ENCODE measurements around the gene ICAM2.

DNA sequence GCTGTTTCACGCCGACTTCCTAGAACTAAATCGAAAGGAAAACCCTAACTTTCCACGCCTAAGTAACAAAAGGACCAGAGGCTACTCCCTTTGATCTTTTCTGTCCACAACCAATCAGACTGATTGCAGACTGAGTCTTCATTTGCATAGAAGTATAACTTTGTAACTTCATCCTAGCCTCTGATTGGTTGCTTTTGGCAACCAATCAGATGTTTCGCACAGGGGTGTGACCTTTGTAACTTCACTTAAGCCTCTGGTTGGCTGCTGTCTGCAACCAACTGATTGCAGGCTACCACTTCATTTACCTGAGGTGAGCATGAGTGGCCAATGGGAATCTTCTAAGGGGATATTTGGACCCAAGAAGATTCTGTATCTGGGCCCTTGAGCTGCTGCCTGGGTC is 17.4 kb upstream of the ICAM2 start:
- TF ChIP-seq, protein P1, sequence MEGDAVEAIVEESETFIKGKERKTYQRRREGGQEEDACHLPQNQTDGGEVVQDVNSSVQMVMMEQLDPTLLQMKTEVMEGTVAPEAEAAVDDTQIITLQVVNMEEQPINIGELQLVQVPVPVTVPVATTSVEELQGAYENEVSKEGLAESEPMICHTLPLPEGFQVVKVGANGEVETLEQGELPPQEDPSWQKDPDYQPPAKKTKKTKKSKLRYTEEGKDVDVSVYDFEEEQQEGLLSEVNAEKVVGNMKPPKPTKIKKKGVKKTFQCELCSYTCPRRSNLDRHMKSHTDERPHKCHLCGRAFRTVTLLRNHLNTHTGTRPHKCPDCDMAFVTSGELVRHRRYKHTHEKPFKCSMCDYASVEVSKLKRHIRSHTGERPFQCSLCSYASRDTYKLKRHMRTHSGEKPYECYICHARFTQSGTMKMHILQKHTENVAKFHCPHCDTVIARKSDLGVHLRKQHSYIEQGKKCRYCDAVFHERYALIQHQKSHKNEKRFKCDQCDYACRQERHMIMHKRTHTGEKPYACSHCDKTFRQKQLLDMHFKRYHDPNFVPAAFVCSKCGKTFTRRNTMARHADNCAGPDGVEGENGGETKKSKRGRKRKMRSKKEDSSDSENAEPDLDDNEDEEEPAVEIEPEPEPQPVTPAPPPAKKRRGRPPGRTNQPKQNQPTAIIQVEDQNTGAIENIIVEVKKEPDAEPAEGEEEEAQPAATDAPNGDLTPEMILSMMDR (IDR thresholded peaks at IDR 0.05; ENCODE audit: insufficient read depth, low read length, poor library complexity, severe bottlenecking): no peak
- TF ChIP-seq EZH2phosphoT487 (conservative IDR thresholded peaks at IDR 0.05; ENCODE audit: low read length): no peak
